Uterus (tissue), 2 donors: Measurements from ENCODE around the gene NT5E.

ENCODE experiments used
- POLR2A ChIP-seq, 2 donors: fragments of 450-650 bp; IDR thresholded peaks; one replicate each; pipeline ENCODE4 v1.6.1; 2016; ENCODE audit warnings: antibody characterized with exemption in 2 of 2, mild to moderate bottlenecking in 1 of 2, moderate library complexity in 1 of 2
- TF ChIP-seq, protein P1 (sequence below), 4 experiments: fragments of 200-600 bp in 2 of 4; fragments of 450-650 bp in 2 of 4; sonication (generic) in 2 of 4; IDR thresholded peaks; one replicate each; pipeline ENCODE4 v1.5.1; 2016 to 2019; ENCODE audit warnings: antibody characterized with exemption in 4 of 4, mild to moderate bottlenecking in 2 of 4, moderate library complexity in 1 of 4

DNA sequence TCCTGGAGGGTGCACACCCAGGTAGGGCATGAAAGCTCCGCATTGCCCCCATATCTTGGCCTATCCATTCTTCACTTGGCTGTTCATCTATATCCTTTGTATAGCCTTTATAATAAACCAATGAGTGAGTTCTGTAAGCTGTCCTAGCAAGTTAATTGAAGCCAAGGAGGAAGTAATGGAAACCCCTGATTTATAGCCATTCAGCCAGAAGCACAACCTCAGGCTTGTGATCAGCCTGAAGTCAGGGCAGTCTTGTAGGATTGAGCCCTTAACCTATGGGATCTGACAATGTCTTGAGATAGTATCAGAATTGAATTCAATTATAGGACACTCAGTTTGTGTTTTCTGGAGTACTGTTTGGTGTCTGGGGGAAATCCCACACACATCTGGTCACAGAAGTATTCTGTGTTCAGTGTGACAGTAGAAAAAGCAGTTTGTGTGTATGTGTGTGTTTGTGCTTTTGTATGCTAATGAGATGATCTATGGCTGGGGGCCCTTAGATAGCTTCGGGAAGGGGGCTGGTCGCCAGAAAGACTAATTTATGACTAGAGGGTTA lies 5.7 kb downstream of the NT5E start:
- TF ChIP-seq, protein P1, sequence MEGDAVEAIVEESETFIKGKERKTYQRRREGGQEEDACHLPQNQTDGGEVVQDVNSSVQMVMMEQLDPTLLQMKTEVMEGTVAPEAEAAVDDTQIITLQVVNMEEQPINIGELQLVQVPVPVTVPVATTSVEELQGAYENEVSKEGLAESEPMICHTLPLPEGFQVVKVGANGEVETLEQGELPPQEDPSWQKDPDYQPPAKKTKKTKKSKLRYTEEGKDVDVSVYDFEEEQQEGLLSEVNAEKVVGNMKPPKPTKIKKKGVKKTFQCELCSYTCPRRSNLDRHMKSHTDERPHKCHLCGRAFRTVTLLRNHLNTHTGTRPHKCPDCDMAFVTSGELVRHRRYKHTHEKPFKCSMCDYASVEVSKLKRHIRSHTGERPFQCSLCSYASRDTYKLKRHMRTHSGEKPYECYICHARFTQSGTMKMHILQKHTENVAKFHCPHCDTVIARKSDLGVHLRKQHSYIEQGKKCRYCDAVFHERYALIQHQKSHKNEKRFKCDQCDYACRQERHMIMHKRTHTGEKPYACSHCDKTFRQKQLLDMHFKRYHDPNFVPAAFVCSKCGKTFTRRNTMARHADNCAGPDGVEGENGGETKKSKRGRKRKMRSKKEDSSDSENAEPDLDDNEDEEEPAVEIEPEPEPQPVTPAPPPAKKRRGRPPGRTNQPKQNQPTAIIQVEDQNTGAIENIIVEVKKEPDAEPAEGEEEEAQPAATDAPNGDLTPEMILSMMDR (IDR thresholded peaks at IDR 0.05) = no peak
- no peak for TF ChIP-seq POLR2A (IDR thresholded peaks at IDR 0.05)
